HG03039 (cell line): ENCODE data around the gene PTPRN2.

Experiments used
- ATAC-seq: cut with Tn5 transposase; IDR thresholded peaks from one replicate; pipeline ENCODE4 v1.9.1; 2021; ENCODE audit warnings: mild to moderate bottlenecking, moderate library complexity; ENCODE audit not compliant: unreplicated experiment

The PTPRN2 gene

GRCh38 chr7:157772486-157773130, 815.0 kb downstream of the PTPRN2 start:
- ATAC-seq = no peak

- ATAC-seq = no peak
Measured at GRCh38 chr7:157771689-157772088, 815.9 kb downstream of the PTPRN2 start.

GRCh38 chr7:157770716-157771320, 816.8 kb downstream of the PTPRN2 start:
- ATAC-seq = no peak

DNA sequence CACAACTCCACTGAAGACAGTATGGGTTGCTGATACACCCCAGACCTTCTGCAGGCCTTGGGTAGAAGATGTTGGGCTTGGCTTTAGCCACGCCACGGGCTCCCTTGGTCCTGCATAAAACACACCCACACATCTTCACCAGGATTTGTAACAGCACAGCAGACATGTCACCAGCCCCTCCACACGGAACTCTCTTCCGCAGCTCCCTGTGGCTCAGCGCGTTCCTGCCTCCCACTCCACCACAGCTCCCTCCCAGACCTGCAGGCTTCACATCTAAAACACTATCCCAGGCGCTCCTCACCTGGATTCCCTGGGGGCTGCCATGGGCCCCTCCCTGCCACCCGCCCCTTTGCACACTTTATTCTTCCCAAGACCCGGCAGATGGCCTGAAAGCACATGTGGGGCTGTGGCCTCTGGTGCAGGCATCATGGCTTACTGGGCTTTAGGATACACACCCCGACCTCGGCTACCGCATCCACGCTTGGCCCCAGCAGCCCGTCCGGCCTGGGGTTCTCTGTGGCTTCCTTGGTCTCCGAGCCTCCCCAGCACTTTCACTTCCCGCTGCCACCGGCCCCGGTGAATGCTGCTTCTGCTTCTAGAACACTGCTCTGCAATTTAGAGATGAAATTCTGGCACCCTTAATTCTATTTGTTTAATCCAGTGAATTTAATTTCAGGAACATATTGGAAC, 818.0 kb downstream of the PTPRN2 start:
- ATAC-seq = no peak

DNA sequence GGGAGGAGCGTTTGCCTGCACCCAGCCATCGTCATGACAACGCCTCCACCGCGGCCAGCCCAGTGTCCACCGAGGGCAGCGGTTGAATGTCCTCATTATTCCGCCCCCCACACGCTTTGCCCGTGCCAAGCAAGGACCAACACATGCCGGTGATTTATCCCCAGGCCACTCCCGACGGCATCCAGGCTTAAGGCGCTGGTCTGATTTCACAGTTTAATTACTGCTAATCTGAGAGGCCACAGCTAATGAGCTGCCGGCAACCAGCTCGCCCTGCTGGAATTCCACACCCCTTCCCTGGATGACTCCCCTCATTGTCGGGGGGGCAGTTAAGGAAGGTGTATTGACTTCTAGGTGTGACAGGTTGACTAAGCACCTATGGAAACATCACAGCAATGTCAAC, 818.5 kb downstream of the PTPRN2 start:
- ATAC-seq = no peak

DNA sequence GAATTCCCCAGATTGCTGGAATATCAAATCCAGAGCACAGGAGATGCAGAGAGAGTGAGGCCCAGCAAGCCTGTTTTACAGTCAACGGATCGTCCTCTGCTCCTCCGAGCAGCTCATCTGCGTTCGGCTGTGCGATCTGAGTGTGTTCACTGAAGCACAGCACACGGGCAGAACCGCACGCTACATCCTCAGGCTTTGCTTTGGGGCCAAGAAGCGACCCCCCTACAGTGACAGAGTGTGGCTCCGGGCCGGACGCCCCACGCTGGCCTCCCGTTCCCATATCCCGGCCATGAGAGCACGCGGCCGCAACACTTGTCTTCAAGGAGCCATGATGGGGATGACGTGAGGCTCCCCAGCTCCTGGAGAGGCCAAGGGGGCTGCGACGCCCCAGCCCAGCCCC, 819.4 kb downstream of the PTPRN2 start:
- no peak for ATAC-seq

DNA sequence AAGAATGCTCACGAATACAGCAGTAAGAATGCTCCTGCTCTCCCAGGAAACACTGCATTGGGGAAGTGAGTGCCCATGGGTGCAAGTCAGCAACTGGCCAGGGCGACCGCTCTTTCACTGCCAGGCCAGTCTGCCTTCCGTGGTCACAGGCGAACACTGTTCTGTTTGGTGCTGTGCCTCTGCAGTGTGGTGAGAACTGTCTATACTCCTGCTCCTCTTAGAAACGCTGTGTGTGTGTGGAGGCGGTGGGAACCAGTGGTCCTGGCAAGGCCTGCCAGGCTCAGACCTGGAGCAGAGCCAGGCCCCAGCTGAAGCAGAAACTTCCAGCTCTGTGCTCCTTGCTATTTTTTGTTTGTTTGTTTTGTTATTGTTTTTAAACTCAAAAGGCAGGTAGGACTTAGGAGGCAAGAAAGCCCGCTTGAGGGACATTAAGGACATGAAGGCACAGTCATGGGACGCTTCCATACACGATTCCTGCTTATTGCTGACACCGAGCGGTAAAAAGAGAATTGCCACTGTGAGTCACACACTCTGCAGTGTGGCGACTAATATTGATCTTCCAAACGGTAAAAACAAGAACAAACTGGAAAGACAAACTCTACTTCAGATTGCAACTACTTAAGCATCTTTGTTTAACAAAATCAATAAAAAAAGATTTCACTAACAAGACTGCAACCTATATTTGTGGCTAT, 820.0 kb downstream of the PTPRN2 start:
- ATAC-seq = no peak

DNA sequence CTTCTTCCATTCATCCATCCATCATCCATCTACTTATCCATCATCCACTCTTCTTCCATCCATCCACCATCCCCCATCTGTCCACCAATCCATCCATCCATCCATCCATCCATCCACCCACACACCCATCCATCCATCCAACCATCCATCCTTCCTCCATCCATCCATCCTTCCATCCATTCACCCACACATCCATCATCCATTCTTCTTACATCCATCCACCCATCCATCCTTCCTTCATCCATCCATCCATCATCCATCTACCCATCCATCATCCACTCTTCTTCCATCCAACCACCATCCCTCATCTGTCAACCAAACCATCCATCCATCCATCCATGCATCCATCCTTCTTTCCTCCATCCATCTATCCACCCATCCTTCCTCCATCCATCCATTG, 821.5 kb downstream of the PTPRN2 start:
- ATAC-seq = no peak

DNA sequence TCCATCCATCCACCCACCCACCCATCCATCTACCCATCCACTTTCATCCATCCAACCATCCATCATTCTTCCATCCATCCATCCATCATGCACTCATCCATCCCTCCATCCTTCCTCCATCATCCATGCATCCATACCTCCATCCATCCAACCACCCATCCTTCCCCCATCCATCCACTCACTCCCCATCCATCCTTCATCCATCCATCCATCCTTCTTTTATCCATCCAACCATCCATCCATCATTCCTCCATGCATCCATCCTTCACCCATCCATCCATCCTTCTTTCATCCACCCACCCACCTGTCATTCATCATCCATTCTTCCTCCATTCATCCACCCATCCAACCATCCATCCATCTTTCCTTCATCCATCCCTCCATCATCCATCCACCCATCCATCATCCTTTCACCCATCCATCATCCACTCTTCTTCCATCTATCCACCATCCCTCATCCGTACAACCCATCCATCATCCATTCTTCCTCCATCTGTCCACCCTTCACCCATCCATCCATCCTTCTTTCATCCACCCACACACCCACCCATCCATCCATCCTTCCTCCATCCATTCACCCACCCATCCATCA, 822.6 kb downstream of the PTPRN2 start:
- ATAC-seq = no peak

DNA sequence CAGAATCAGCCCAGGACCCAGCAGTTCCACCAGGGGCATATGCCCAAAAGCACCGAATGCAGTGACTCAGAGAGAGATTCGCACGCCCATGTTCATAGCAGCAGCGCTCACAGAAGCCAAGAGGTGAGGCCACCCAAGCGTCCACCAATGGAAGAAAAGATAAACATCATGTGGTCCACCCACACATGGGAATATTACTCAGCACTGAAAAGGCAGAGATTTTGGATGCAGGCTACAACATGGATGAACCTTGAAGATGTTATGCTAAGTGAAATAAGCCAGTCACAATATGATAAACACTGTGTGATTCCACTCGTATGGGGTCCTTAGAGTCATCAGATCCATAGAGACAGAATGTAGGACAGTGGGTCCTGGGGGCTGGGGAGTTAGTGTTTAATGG, 823.4 kb downstream of the PTPRN2 start:
- ATAC-seq = no peak

- no peak for ATAC-seq
Measured at GRCh38 chr7:157763279-157764000, 824.2 kb downstream of the PTPRN2 start.

- ATAC-seq = no peak
Measured at GRCh38 chr7:157762824-157763223, 824.8 kb downstream of the PTPRN2 start.

DNA sequence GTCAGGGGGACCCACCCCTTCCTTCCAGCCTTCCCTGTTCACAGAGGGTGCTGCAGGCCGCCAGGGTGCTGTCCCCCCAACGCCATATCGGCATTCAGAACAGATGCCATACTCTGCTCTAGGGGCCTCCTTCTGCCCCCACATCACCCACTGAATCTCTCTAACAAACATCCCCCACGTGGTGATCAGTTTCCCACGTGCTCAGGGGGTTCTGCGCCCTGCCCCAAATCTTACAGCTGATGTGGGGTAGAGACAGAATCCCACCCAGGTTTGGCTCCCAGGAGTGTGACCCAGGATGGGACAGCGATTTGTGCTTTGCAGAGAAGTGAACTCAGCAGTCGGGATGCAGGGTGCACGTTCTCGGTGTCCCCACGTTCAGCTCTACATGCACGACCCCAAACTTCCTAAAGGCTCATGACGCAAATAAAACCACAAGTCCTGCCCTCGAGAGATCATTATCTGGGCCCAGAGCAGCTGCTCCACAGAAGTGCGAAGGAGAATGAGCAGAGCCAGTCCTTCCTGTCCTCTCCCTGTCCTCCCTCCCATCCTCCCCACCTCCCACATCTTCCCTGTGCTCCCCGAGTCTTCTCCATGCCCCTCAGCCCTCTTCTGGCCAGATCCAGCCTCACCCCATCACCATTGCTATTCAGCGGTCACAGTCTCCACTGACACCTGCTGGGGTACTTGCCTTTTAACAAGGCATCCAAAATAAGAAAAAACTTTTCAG, 827.5 kb downstream of the PTPRN2 start:
- no peak for ATAC-seq

GRCh38 chr7:157759246-157759805, 828.3 kb downstream of the PTPRN2 start:
- ATAC-seq = no peak

DNA sequence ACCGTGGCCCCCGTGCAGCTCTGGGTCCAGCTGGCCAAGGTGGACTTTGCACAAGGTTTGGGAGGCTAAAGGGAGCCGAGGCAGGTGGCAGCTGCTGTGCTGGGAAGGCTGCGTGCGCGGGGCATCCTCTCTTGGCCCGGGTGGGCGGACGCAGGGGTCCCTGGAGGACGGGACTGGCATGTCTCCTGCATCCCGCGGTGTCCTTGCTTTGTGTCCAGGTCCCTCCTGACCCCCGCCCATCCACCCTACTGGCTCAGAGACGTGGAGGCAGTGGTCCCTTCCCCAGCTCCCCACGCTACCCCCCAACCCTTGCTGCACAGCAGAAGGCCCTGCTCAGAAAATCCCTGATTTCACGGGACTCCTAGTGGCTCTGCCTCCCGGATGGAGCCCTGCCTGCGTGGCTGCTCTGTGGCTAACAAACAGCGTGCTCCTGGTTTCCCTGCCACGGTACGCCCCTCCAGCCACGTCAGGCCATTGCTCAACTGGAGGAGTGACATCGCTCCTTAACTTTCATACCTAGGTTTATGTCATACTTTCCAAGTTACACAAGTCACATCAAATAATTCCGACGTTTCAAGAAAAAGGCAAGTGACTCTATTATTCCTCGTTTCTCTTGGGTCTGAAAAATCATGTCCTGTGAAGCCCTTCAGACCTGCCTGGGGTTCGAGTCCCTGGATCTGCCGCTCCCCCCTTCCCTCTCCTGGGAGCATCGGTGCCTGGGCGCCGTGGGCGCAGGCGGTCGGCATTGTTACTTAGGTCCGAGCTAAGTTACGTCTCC, 829.0 kb downstream of the PTPRN2 start:
- ATAC-seq = no peak

- ATAC-seq = no peak
Measured at GRCh38 chr7:157757776-157758467, 829.7 kb downstream of the PTPRN2 start.

DNA sequence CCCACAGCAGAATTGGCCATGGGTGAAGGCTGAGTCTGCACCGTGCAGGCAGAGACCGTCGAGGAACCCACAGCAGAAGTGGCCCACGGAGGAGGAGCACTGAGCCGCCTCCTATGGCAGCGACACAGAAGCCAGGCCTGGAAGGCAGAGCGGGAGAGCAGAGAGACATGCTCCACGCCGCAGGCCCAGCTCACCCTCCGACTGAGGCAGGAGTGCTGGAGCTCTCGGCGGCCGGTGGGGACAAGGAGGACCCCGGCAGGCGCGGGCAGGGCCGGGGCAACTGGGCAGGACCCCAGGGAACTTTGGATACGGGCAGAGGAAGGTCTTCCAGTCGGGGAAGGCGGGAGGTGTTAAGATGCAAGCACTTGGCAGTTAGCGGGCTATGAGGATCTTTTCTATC, 830.4 kb downstream of the PTPRN2 start:
- ATAC-seq = no peak

DNA sequence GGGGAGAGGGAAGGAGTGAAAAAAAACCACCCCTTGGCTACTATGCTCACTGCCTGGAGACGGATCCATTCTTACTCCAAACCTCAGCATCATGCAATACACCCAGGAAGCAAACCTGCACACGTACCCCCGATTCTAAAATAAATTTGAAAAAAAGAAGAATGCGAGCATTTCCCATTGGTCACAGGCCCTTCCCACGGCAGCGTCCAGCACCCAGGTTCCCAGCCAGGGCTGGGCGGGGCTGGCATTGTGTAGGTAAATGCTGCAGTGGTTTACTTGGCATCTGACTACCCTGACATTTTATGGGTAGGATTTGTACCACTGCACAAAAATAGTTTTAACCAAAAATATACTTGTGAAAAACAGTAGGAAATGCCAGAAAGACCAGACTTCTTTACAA, 831.9 kb downstream of the PTPRN2 start:
- ATAC-seq = no peak
